22Rv1 (cell line): Measurements from ENCODE around the gene GRIFIN.

ENCODE experiments used
- ZFX ChIP-seq: fragments of 450-650 bp; IDR thresholded peaks from 2 replicates; pipeline ENCODE4 v1.6.1; 2017; ENCODE audit warnings: antibody characterized with exemption, borderline replicate concordance
- TF ChIP-seq, protein P1 (sequence below): fragments of 450-650 bp; IDR thresholded peaks from 2 replicates; pipeline ENCODE4 v1.5.1; 2017; ENCODE audit warnings: mild to moderate bottlenecking

DNA sequence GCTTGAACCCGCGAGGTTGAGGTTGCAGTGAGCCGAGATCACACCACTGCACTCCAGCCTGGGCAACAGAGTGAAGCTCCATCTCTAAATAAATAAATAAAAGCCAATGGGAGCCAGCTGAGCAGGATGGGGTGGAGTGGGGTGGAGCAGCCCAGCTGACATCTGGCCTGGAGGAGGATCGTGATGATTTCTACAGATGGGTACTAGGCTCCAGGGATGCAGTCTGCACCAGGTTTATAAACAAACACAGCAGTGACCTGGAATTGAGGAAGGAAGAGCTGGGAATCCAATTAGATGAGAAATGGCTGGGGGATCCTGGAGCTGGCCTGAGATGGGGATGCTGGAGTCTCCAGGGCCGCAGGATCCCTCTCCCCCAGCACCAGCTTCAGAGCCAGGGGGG, 7.3 kb upstream of the GRIFIN start:
- TF ChIP-seq, protein P1, sequence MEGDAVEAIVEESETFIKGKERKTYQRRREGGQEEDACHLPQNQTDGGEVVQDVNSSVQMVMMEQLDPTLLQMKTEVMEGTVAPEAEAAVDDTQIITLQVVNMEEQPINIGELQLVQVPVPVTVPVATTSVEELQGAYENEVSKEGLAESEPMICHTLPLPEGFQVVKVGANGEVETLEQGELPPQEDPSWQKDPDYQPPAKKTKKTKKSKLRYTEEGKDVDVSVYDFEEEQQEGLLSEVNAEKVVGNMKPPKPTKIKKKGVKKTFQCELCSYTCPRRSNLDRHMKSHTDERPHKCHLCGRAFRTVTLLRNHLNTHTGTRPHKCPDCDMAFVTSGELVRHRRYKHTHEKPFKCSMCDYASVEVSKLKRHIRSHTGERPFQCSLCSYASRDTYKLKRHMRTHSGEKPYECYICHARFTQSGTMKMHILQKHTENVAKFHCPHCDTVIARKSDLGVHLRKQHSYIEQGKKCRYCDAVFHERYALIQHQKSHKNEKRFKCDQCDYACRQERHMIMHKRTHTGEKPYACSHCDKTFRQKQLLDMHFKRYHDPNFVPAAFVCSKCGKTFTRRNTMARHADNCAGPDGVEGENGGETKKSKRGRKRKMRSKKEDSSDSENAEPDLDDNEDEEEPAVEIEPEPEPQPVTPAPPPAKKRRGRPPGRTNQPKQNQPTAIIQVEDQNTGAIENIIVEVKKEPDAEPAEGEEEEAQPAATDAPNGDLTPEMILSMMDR = no peak
- TF ChIP-seq ZFX = no peak
